Measurements from ENCODE around the gene CAPRIN1. TPM values are rescaled to one million over a fixed set of nuclear protein-coding genes. Genes with fewer than 3 reads are reported as not detected.
A peak's percentile ranks its signal among the peaks of the same experiment; 100 is the strongest.

CAPRIN1 gene
- polyA plus RNA-seq, 3 donors, result 50.4 to 81.5 (median 59.2) TPM

DNA sequence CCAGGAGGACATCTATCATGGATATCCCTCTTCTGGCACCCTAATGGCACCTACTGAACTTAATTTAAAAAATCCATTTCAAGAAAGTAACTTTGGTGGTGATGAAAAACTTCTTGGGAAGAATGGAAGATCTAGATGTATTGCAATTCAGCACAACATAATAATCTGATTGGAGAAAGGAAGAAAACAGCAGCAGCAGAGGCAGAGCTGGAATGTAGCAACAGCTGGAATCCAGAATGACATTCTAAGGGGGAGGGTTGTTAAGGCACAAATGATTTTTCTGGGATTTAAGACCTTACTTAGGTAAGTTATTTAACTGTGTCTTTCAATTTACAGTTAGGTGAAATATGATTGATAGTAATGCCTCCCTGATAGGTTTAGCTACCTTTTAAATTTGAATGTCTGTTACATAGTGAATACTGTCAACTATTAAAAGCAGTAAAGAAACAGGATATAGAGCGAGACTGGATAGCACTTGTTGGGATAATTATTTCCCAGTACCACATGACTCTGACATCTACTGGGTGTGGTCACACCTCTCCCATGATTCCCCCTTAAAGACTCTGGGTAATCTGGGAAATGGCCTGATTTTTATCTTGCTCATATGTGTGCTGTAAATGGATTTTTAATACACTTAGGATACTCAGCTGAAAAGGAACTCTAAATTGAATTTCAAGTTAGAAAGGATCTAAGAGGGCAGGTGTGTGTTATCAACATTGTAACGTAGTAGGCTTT, 11.7 kb downstream of the CAPRIN1 start:
- peak overlapping the region in 3 of 7 donors; percentile 33 to 63 (median 40) for H3K27ac Mint-ChIP-seq
- Histone ChIP-seq H4K20me1 (ENCODE audit: insufficient read depth, low read length) (peaks cover 100% of the 10 kb centered on the region), H3K79me2 (ENCODE audit: insufficient read depth, low read length) (peaks cover 100% of the 10 kb centered on the region), H3K4me1 (ENCODE audit: control insufficient read depth in 1 of 2, insufficient read depth in 2 of 2, low read length in 2 of 2) (peaks cover 0 to 4% of the 10 kb centered on the region in 2 donors), H3K36me3 (replicated peaks in 1 of 2; ENCODE audit: control insufficient read depth in 1 of 2, insufficient read depth in 2 of 2, low read length in 2 of 2) (peaks cover 20 to 72% of the 10 kb centered on the region in 2 donors), H3K4me2 (replicated peaks; ENCODE audit: extremely low read depth, low read length, poor library complexity, severe bottlenecking) (no peak overlapping the region), H3K4me3 (replicated peaks in 1 of 3; ENCODE audit: low read depth in 2 of 3, low read length in 3 of 3) (no peak overlapping the region), H3K9ac (ENCODE audit: insufficient read depth, low read length, poor library complexity, severe bottlenecking) (no peak overlapping the region), H3K9me3 (replicated peaks in 1 of 2; ENCODE audit: control insufficient read depth in 1 of 2, insufficient read depth in 1 of 2, low read length in 2 of 2) (no peaks in the 10 kb centered on the region), H3K27ac (ENCODE audit: low read depth in 1 of 2, low read length in 2 of 2) (peak overlapping the region in 1 of 2 donors; percentile 30), H2AFZ (ENCODE audit: insufficient read depth, low read depth, low read length, poor library complexity, severe bottlenecking) (no peak overlapping the region), H3K27me3 (ENCODE audit: control insufficient read depth in 2 of 2, insufficient read depth in 2 of 2, low read length in 2 of 2) (no peaks in the 10 kb centered on the region)
- no peak for DNase-seq
- peaks cover 25% of the 10 kb centered on the region for H3K4me1 Mint-ChIP-seq
- H3K36me3 Mint-ChIP-seq, result peaks cover 28 to 67% of the 10 kb centered on the region in 2 donors
- H3K27me3 Mint-ChIP-seq (ENCODE audit: low read depth in 3 of 3), result no peaks in the 10 kb centered on the region
- 100% methylated on average over 1 of the region's 2 CpGs for WGBS (ENCODE audit: insufficient coverage)
- intact Hi-C loops (cut with micrococcal nuclease), result no loop called here
- TF ChIP-seq, protein P1, sequence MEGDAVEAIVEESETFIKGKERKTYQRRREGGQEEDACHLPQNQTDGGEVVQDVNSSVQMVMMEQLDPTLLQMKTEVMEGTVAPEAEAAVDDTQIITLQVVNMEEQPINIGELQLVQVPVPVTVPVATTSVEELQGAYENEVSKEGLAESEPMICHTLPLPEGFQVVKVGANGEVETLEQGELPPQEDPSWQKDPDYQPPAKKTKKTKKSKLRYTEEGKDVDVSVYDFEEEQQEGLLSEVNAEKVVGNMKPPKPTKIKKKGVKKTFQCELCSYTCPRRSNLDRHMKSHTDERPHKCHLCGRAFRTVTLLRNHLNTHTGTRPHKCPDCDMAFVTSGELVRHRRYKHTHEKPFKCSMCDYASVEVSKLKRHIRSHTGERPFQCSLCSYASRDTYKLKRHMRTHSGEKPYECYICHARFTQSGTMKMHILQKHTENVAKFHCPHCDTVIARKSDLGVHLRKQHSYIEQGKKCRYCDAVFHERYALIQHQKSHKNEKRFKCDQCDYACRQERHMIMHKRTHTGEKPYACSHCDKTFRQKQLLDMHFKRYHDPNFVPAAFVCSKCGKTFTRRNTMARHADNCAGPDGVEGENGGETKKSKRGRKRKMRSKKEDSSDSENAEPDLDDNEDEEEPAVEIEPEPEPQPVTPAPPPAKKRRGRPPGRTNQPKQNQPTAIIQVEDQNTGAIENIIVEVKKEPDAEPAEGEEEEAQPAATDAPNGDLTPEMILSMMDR (IDR thresholded peaks at IDR 0.05), result no peak
- H3K4me3 Mint-ChIP-seq, result no peak overlapping the region
- H3K9me3 Mint-ChIP-seq, result peaks cover 0 to 3% (median 0%) of the 10 kb centered on the region in 7 donors

DNA sequence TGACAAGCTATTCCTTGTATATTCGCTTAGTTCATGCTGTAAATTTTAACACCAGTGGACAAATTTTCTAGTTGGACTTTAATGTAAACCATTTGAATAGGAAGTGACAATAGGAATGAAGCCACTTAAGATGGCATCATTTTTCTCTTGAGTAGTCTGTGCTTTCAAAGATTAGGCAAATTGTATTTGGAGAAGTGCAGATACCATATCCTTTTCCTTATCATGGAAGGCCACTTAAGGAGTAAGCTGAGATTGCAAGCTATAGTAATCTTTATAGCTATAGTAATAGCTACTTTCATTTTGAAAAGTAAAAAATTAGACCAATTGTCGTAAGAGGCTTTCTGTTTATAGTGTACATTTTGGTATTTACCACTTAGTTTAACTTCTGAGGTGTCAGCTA, 12.8 kb downstream of the CAPRIN1 start:
- DNase-seq, result no peak
- no peaks in the 10 kb centered on the region for H3K27me3 ChIP-seq (ENCODE audit: control insufficient read depth in 2 of 2, insufficient read depth in 2 of 2, low read length in 2 of 2)
- H3K4me2 ChIP-seq (replicated peaks; ENCODE audit: extremely low read depth, low read length, poor library complexity, severe bottlenecking), result no peak overlapping the region
- Mint-ChIP-seq H3K27ac (no peak overlapping the region), H3K36me3 (peaks cover 26 to 61% of the 10 kb centered on the region in 2 donors), H3K4me3 (no peak overlapping the region), H3K27me3 (ENCODE audit: low read depth in 3 of 3) (no peaks in the 10 kb centered on the region), H3K4me1 (peaks cover 16% of the 10 kb centered on the region), H3K9me3 (peaks cover 0 to 3% (median 0%) of the 10 kb centered on the region in 7 donors)
- no peak overlapping the region for H2AFZ ChIP-seq (ENCODE audit: insufficient read depth, low read depth, low read length, poor library complexity, severe bottlenecking)
- no CpG with 5 or more reads among the region's 2 CpGs for WGBS (ENCODE audit: insufficient coverage)
- peaks cover 0 to 4% of the 10 kb centered on the region in 2 donors for H3K4me1 ChIP-seq (ENCODE audit: control insufficient read depth in 1 of 2, insufficient read depth in 2 of 2, low read length in 2 of 2)
- no peak overlapping the region for H3K4me3 ChIP-seq (replicated peaks in 1 of 3; ENCODE audit: low read depth in 2 of 3, low read length in 3 of 3)
- H3K9me3 ChIP-seq (replicated peaks in 1 of 2; ENCODE audit: control insufficient read depth in 1 of 2, insufficient read depth in 1 of 2, low read length in 2 of 2), result no peaks in the 10 kb centered on the region
- no peak overlapping the region for H3K9ac ChIP-seq (ENCODE audit: insufficient read depth, low read length, poor library complexity, severe bottlenecking)
- TF ChIP-seq, protein P1 (IDR thresholded peaks at IDR 0.05), result no peak
- H3K36me3 ChIP-seq (replicated peaks in 1 of 2; ENCODE audit: control insufficient read depth in 1 of 2, insufficient read depth in 2 of 2, low read length in 2 of 2), result peaks cover 20 to 74% of the 10 kb centered on the region in 2 donors
- peak overlapping the region in 1 of 2 donors; percentile 37 for H3K27ac ChIP-seq (ENCODE audit: low read depth in 1 of 2, low read length in 2 of 2)
- H4K20me1 ChIP-seq (ENCODE audit: insufficient read depth, low read length), result peaks cover 100% of the 10 kb centered on the region
- intact Hi-C loops (cut with micrococcal nuclease), result no loop called here
- H3K79me2 ChIP-seq (ENCODE audit: insufficient read depth, low read length), result peaks cover 100% of the 10 kb centered on the region
